ENCODE measurements around the gene TIGD4.
"Not testable (repeated sequence)": the region's sequence is repeated elsewhere in the genome, so short reads cannot be mapped to it uniquely, and the experiment has no call there.

TIGD4 gene

DNA sequence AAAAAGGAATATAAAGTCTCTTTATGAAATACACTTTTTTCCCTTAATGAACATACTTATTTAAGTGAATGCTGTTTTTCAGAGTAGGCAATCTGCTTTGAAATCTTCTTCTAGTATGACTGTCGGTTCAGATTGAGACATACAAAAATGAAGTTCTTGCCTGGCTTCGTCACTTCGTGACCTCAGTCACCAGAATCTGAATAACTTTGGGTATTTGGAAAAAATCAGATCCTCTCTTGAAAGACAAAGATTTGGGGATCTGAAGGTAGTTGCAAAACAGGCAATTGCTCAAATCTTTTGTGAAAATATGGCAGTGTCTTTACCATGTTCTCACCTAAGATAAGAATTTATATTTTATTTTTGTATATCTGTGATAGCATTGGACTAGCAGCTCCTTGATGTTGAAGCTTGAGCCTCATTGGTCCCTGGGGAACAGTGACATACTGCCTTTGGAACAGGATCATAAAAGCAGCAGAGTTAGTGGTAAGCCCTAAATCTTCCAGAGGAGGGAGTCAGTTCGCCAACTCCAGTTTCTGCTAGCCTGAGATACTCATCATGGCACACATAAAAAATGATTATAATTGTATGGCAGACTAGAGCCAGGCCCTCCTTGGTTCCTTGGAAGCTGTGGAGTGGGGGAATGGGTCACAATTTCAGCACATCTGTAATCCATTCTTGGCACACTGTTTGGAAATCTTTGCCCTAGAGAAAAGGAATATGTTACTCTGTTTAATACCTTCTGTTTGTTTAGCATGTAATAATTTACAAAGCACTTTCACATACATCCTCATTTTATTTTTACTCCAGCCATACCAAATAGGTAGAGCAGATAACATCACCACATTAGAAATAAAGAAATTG is 5.2 kb upstream of the TIGD4 start:
- in situ Hi-C loops (cut with HindIII; ENCODE audit: low sequenced_read_pairs): no loop called here

DNA sequence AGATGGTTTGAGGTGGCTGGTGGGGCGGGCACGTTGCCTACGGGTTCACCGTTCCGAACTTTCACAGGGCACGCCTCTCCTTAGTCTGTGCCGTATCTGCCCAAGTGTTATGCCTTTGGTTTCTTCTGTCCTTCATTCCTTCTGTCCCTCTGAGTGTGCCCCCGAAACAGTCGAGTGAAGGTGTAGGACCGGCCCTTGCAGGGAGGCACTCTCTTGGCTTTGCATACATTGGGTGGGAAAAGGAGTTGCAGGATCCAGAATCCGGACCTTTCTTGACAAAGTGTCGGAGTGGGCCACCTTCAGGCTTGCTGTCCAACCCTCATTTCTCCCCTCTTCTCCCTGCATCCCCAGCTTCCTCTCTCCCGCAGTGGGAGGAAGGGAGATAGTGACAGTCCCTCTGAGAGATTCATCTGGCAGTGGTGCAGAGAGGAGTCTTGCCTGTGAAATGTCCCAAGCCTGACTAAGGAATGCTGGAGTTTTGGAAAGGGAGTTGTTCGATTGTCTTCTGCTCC is 793 bp upstream of the TIGD4 start:
- in situ Hi-C loops (cut with HindIII; ENCODE audit: low sequenced_read_pairs): no loop called here

- in situ Hi-C loops (cut with HindIII; ENCODE audit: low sequenced_read_pairs): no loop called here
Measured at GRCh38 chr4:152778656-152779512, 646 bp downstream of the TIGD4 start.

GRCh38 chr4:152777488-152777887 is 2.0 kb downstream of the TIGD4 start:
- in situ Hi-C loops (cut with HindIII; ENCODE audit: low sequenced_read_pairs): no loop called here

GRCh38 chr4:152776352-152776751 is 3.2 kb downstream of the TIGD4 start:
- in situ Hi-C loops (cut with HindIII; ENCODE audit: low sequenced_read_pairs): no loop called here

DNA sequence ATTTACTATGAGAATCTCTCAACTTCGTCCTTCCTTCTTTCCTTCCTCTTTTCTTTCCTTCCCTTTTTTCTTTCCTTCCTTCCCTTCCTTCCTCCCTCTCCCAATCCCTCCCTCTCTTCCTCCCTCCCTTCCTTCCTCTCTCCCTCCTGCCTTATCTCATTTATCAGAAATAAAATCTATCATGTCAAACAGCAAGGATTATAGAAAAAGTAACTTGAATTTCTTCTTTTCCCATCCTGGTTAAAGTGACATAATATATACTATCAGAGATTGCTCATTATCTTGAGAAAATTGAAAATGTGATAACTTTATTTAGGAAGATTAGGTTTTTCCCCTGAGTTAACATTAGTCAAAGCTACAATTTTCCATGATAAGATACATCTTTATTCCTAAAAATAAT is 5.6 kb downstream of the TIGD4 start:
- in situ Hi-C loops (cut with HindIII; ENCODE audit: low sequenced_read_pairs): no loop called here

- in situ Hi-C loops (cut with HindIII; ENCODE audit: low sequenced_read_pairs): no loop called here
Measured at GRCh38 chr4:152773339-152773738, 6.2 kb downstream of the TIGD4 start.

DNA sequence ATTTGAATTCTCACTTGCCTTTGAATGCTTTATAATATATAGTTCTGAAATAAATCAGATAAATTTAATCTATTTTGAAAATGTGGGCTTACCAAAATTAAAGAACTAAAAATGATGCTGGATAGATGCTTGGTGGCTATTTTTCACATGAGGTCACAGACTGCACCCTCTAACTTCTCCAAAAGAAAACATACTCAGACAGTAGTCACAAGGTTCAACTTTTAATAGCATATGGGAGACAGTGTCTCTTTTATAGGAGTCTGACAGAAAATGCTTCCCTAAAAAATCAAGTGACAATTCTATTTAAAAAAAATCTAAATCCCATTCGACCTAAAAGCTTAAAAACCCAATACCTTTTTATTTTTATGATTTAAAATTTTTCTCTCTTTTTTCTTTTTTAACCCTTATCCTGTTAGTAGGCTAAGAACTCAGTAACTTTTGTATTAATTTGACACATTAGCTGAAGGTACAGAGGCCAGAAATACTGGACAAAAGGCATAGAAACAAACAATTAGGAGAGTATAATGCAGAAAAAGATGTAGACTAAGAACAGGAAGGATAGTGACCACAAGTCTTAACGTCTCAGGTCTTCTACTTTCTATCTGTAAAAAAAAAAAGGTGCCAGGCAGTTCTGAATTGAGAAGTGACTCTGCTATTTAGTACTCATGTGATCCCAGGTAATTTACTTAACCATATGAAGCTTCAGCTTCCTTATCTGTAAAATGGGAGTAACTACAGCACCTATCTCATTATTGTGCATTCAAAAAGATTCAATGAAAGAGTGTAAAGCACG is 7.6 kb downstream of the TIGD4 start:
- in situ Hi-C loops (cut with HindIII; ENCODE audit: low sequenced_read_pairs): no loop called here

DNA sequence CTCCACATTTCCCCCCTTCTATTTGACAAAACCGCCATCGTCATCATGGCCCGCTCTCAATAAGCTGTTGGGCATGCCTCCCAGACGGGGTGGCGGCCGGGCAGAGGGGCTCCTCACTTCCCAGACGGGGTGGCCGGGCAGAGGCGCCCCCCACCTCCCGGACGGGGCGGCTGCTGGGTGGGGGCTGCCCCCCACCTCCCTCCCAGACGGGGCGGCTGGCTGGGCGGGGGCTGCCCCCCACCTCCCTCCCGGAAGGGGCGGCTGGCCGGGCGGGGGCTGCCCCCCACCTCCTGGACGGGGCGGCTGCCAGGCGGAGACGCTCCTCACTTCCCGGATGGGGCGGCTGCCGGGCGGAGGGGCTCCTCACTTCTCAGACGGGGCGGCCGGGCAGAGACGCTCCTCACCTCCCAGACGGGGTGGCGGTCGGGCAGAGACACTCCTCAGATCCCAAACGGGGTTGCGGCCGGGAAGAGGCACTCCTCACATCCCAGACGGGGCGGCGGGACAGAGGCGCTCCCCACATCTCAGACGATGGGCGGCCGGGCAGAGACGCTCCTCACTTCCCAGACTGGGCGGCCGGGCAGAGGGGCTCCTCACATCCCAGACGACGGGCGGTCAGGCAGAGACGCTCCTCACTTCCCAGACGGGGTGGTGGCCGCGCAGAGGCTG is 14.3 kb downstream of the TIGD4 start:
- in situ Hi-C loops (cut with HindIII; ENCODE audit: low sequenced_read_pairs): not testable (repeated sequence)

DNA sequence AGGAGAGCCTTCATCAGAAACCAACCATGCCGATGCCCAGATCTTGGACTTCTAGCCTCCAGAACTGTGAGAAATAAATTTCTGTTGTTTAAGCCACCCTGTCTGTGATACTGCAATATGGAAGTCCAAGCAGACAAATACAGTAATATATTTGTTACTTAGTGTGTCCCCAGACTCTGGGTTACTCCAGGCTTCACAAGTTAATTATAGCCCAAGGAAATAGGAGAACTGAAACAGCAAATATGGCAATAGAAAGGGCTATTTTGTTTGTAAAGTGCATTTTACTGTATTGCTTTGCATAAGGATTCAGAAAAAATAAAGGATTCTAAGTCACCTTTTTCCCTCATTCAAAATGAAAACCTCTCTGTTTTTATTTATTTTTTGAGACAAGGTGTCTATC is 15.7 kb downstream of the TIGD4 start:
- in situ Hi-C loops (cut with HindIII; ENCODE audit: low sequenced_read_pairs): no loop called here

- in situ Hi-C loops (cut with HindIII; ENCODE audit: low sequenced_read_pairs): no loop called here
Measured at GRCh38 chr4:152748619-152749018, 30.9 kb downstream of the TIGD4 start.

GRCh38 chr4:152747444-152747843 is 32.1 kb downstream of the TIGD4 start:
- in situ Hi-C loops (cut with HindIII; ENCODE audit: low sequenced_read_pairs): no loop called here

- in situ Hi-C loops (cut with HindIII; ENCODE audit: low sequenced_read_pairs): no loop called here
Measured at GRCh38 chr4:152738827-152739226, 40.7 kb downstream of the TIGD4 start.

GRCh38 chr4:152735906-152736305 is 43.6 kb downstream of the TIGD4 start:
- in situ Hi-C loops (cut with HindIII; ENCODE audit: low sequenced_read_pairs): no loop called here

- in situ Hi-C loops (cut with HindIII; ENCODE audit: low sequenced_read_pairs): no loop called here
Measured at GRCh38 chr4:152735396-152735859, 44.1 kb downstream of the TIGD4 start.

DNA sequence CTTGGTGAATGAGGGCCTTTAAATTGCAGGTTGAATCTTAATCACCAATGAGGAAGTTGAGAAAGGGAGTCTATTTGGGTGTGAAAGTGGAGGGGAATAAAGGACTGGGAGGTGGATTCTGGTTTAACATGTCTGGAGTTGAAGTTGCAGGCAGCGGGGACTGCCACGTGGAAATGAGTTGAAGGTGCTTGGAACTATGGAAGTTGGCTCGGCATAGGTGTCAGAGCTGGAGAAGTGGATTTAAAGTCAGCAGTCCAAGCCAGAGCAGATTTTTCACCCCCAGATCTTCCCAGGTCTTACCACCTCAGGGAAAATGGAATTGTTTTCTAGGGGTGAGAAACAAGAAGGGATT is 44.9 kb downstream of the TIGD4 start:
- in situ Hi-C loops (cut with HindIII; ENCODE audit: low sequenced_read_pairs): no loop called here

DNA sequence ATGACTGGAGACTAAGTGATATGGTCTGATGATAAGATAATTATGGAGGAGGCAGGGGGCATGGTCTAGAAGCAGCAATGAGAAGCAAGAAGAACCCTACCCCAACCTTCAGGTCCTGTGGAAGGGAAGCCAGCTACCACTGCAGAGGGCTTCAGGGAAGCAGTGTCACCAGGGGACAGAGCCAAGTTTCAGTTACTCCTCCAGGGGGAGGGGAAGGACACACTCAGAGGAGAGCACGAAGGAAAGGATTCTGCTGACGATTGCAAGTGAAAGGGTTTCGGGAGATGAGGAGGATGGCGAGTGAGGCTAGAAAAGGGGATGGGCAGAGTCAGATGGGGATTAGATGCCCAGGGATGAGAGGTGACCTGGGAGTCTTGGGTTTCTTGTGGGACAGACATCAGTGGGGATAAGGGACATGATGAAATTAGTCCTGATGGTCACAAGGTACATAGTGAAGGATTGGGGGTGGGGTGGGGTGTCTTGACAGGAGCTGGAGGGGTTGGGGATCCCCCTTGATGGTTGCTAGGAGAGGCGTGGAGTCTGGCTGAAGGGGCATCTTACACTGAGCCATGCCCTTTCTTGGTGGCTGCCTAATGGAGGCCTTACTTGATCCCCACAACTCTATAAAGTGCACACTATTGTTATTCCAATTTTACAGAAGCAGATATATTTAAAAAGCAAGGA is 45.4 kb downstream of the TIGD4 start:
- in situ Hi-C loops (cut with HindIII; ENCODE audit: low sequenced_read_pairs): no loop called here

GRCh38 chr4:152731997-152732396 is 47.5 kb downstream of the TIGD4 start:
- in situ Hi-C loops (cut with HindIII; ENCODE audit: low sequenced_read_pairs): no loop called here

GRCh38 chr4:152729466-152729865 is 50.1 kb downstream of the TIGD4 start:
- in situ Hi-C loops (cut with HindIII; ENCODE audit: low sequenced_read_pairs): no loop called here

DNA sequence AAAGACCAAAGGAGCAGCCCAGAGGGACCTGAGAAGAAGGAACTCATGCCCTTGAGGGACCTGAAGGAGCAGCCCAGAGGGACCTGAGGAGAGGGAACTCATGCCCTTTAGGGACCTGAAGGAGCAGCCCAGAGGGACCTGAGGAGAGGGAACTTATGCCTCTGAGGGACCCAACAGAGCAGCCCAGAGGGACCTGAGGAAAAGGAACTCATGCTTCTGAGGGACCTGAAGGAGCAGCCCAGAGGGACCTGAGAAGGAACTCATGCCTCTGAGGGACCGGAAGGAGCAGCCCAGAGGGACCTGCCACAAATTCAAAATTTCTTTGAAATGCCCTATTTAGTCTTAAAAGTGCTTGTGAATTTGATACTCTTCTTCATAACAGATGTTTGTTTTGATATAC is 51.2 kb downstream of the TIGD4 start:
- in situ Hi-C loops (cut with HindIII; ENCODE audit: low sequenced_read_pairs): no loop called here

Measured in DLD1 (cell line).